GM10266 (cell line): Measurements from ENCODE around the gene LSM11.

Experiments used
- DNase-seq: peaks from one replicate; pipeline ENCODE4 v3.0.0; 2012; ENCODE audit errors: extremely low spot score
- CTCF ChIP-seq: IDR thresholded peaks from 2 replicates; pipeline ENCODE4 v1.5.1; 2012; ENCODE audit warnings: mild to moderate bottlenecking, low read depth; ENCODE audit not compliant: control insufficient read depth, insufficient read depth; ENCODE audit errors: missing control alignments

LSM11 gene

GRCh38 chr5:157739388-157740228, 3.9 kb upstream of the LSM11 start:
- no peak for DNase-seq
- no peak for TF ChIP-seq CTCF

GRCh38 chr5:157740229-157740610, 3.3 kb upstream of the LSM11 start:
- TF ChIP-seq CTCF = peak; percentile 64
- DNase-seq = peak; percentile 56

GRCh38 chr5:157741131-157741530, 2.4 kb upstream of the LSM11 start:
- no peak for TF ChIP-seq CTCF
- no peak for DNase-seq

- no peak for TF ChIP-seq CTCF
- peak; percentile 57 for DNase-seq
These were observed 819 bp downstream of the LSM11 start for GRCh38 chr5:157744051-157745011.

- no peak for TF ChIP-seq CTCF
- DNase-seq = no peak
These were observed 1.5 kb downstream of the LSM11 start for GRCh38 chr5:157745041-157745456.

GRCh38 chr5:157747173-157747740, 3.7 kb downstream of the LSM11 start:
- no peak for TF ChIP-seq CTCF
- DNase-seq = no peak
